Naive thymus-derived CD4-positive, alpha-beta T cell (primary cell): Measurements from ENCODE around the gene ZSWIM6. TPM values are rescaled to one million over a fixed set of nuclear protein-coding genes. Genes with fewer than 3 reads are reported as not detected.

Experiments used
- ATAC-seq: fragments of 150-1000 bp; cut with Tn5 transposase; 2 replicates; pipeline ENCODE4 v1.10.0; 2021; ENCODE audit warnings: mild to moderate bottlenecking, moderate library complexity
- CTCF ChIA-PET: fragments of 350-600 bp; sonication (Branson Sonifier 250); formaldehyde crosslinking; loops from one replicate; lab custom pipeline; 2021; ENCODE audit warnings: antibody characterized with exemption; lab: Charles Lee
- POLR2A ChIA-PET: fragments of 350-600 bp; sonication (Branson Sonifier 250); formaldehyde crosslinking; loops from one replicate; lab custom pipeline; 2021; ENCODE audit warnings: antibody characterized with exemption, inconsistent platforms; lab: Charles Lee
- DNase-seq, 9 donors: peaks; one replicate each; pipeline versions ENCODE4 v3.0.0 to v3.0.0-alpha.2; 2020 to 2022; ENCODE audit warnings: mixed read lengths in 1 of 9
- H3K27ac ChIP-seq: one replicate; pipeline ENCODE4 v1.7.0; 2013; ENCODE audit warnings: mild to moderate bottlenecking, low read depth, low read length, moderate library complexity
- H3K27me3 ChIP-seq, 2 donors: one replicate each; pipeline ENCODE4 v1.7.0; 2013; ENCODE audit warnings: low read length in 2 of 2, mild to moderate bottlenecking in 2 of 2, moderate library complexity in 2 of 2; ENCODE audit not compliant: control insufficient read depth in 2 of 2, insufficient read depth in 2 of 2
- H3K36me3 ChIP-seq, 3 experiments: 1 replicate in 2 of 3; 2 replicates in 1 of 3; pipeline ENCODE4 v1.7.0; 2013; ENCODE audit warnings: low read length in 3 of 3, mild to moderate bottlenecking in 3 of 3, moderate library complexity in 1 of 3; ENCODE audit not compliant: insufficient read depth in 3 of 3, control insufficient read depth in 2 of 3
- H3K4me1 ChIP-seq, 2 donors: one replicate each; pipeline ENCODE4 v1.7.0; 2013; ENCODE audit warnings: low read length in 2 of 2, mild to moderate bottlenecking in 2 of 2, moderate library complexity in 1 of 2; ENCODE audit not compliant: control insufficient read depth in 2 of 2, insufficient read depth in 2 of 2
- H3K4me3 ChIP-seq: 2 replicates; pipeline ENCODE4 v1.7.0; 2013; ENCODE audit warnings: mild to moderate bottlenecking, low read length
- H3K9me3 ChIP-seq, 3 experiments: 1 replicate in 2 of 3; 2 replicates in 1 of 3; pipeline ENCODE4 v1.7.0; 2013; ENCODE audit warnings: low read length in 3 of 3; ENCODE audit not compliant: control insufficient read depth in 2 of 3
- H3K27ac Mint-ChIP-seq, 9 donors: one replicate each; pipeline ENCODE4 v1.8.0; 2020 to 2022; ENCODE audit warnings: mixed read lengths in 9 of 9, mild to moderate bottlenecking in 8 of 9, moderate library complexity in 5 of 9, inconsistent platforms in 2 of 9
- H3K27me3 Mint-ChIP-seq, 5 donors: one replicate each; pipeline ENCODE4 v1.8.0; 2021 to 2022; ENCODE audit warnings: mixed read lengths in 5 of 5, mild to moderate bottlenecking in 1 of 5
- H3K36me3 Mint-ChIP-seq, 5 donors: one replicate each; pipeline ENCODE4 v1.8.0; 2020 to 2022; ENCODE audit warnings: mixed read lengths in 5 of 5, mild to moderate bottlenecking in 3 of 5, inconsistent platforms in 1 of 5
- H3K4me1 Mint-ChIP-seq, 7 donors: one replicate each; pipeline ENCODE4 v1.8.0; 2020 to 2022; ENCODE audit warnings: mixed read lengths in 7 of 7, mild to moderate bottlenecking in 3 of 7, inconsistent platforms in 1 of 7
- H3K4me3 Mint-ChIP-seq, 10 donors: one replicate each; pipeline ENCODE4 v1.8.0; 2020 to 2022; ENCODE audit warnings: mild to moderate bottlenecking in 10 of 10, mixed read lengths in 10 of 10, moderate library complexity in 6 of 10, inconsistent platforms in 2 of 10
- H3K9me3 Mint-ChIP-seq, 11 donors: one replicate each; pipeline ENCODE4 v1.8.0; 2020 to 2022; ENCODE audit warnings: mixed read lengths in 11 of 11, mild to moderate bottlenecking in 4 of 11, inconsistent platforms in 1 of 11, moderate library complexity in 1 of 11
- intact Hi-C, 2 donors: fragments of 100-400 bp; cut with micrococcal nuclease; formaldehyde crosslinking; loops; one replicate each; pipeline ENCODE4 v1.15.1; 2023
- polyA plus RNA-seq, 2 donors: library from polyadenylated mRNA; unstranded; fragments of 300-500 nt; fragmentation: Illumina TruSeq; gene quantifications; one replicate each; pipeline ENCODE4 v1.2.3, GENCODE V29; 2021
- total RNA-seq, 6 experiments: library from RNA in 5 of 6; stranded (reverse) in 5 of 6; gene quantifications; 1 replicate in 5 of 6; 2 replicates in 1 of 6; pipeline ENCODE4 v1.2.3 and lab custom pipeline; 2021 to 2026

ZSWIM6 gene
- total and polyA plus RNA-seq, 7 experiments from 2014 or later: 0.29 to 18.5 (median 8.2) TPM

GRCh38 chr5:61295365-61295764 lies 36.7 kb upstream of the ZSWIM6 start:
- H3K4me1 ChIP-seq: no peaks in the 10 kb centered on the region
- intact Hi-C loops: no loop called here
- H3K27me3 ChIP-seq: no peaks in the 10 kb centered on the region
- Mint-ChIP-seq H3K4me1 (peaks cover 0 to 8% (median 0%) of the 10 kb centered on the region in 7 donors), H3K27me3 (peaks cover 0 to 3% (median 0%) of the 10 kb centered on the region in 5 donors), H3K36me3 (peaks cover 0 to 1% (median 0%) of the 10 kb centered on the region in 5 donors), H3K9me3 (peaks cover 0 to 1% (median 0%) of the 10 kb centered on the region in 11 donors), H3K27ac (peak overlapping the region in 1 of 9 donors; percentile 9), H3K4me3 (no peak overlapping the region)
- H3K4me3 ChIP-seq: no peak overlapping the region
- DNase-seq: no peak
- POLR2A ChIA-PET: no interaction called here
- no peak overlapping the region for H3K27ac ChIP-seq
- no peaks in the 10 kb centered on the region for H3K36me3 ChIP-seq
- ATAC-seq: no peak
- H3K9me3 ChIP-seq: no peaks in the 10 kb centered on the region
- CTCF ChIA-PET: no interaction called here

GRCh38 chr5:61298066-61298465 lies 34.0 kb upstream of the ZSWIM6 start:
- Mint-ChIP-seq H3K36me3 (peaks cover 0 to 1% (median 0%) of the 10 kb centered on the region in 5 donors), H3K27ac (no peak overlapping the region), H3K4me3 (no peak overlapping the region), H3K9me3 (peaks cover 0 to 1% (median 0%) of the 10 kb centered on the region in 11 donors), H3K4me1 (peaks cover 0 to 6% (median 0%) of the 10 kb centered on the region in 7 donors), H3K27me3 (peaks cover 0 to 3% (median 0%) of the 10 kb centered on the region in 5 donors)
- Histone ChIP-seq H3K4me3 (no peak overlapping the region), H3K4me1 (no peaks in the 10 kb centered on the region), H3K27me3 (no peaks in the 10 kb centered on the region), H3K36me3 (no peaks in the 10 kb centered on the region), H3K9me3 (no peaks in the 10 kb centered on the region), H3K27ac (no peak overlapping the region)
- ChIA-PET POLR2A (no interaction called here), CTCF (no interaction called here)
- DNase-seq (no peak), ATAC-seq (no peak)
- intact Hi-C loops: no loop called here

- H3K4me3 Mint-ChIP-seq: no peak overlapping the region
- ChIA-PET CTCF (no interaction called here), POLR2A (no interaction called here)
- DNase-seq (no peak), ATAC-seq (no peak)
- Histone ChIP-seq H3K27ac (no peak overlapping the region), H3K36me3 (no peaks in the 10 kb centered on the region), H3K27me3 (no peaks in the 10 kb centered on the region), H3K4me3 (no peak overlapping the region), H3K9me3 (no peaks in the 10 kb centered on the region), H3K4me1 (no peaks in the 10 kb centered on the region)
- peaks cover 0 to 1% (median 0%) of the 10 kb centered on the region in 11 donors for H3K9me3 Mint-ChIP-seq
- no peak overlapping the region for H3K27ac Mint-ChIP-seq
- H3K36me3 Mint-ChIP-seq: peaks cover 0 to 1% (median 0%) of the 10 kb centered on the region in 5 donors
- intact Hi-C loops: no loop called here
- peaks cover 0 to 3% (median 0%) of the 10 kb centered on the region in 5 donors for H3K27me3 Mint-ChIP-seq
- H3K4me1 Mint-ChIP-seq: peaks cover 0 to 11% (median 0%) of the 10 kb centered on the region in 7 donors
These were observed 33.5 kb upstream of the ZSWIM6 start for GRCh38 chr5:61298580-61298979.

- ChIA-PET CTCF (no interaction called here), POLR2A (no interaction called here)
- Histone ChIP-seq H3K27me3 (no peaks in the 10 kb centered on the region), H3K4me1 (no peaks in the 10 kb centered on the region), H3K36me3 (no peaks in the 10 kb centered on the region), H3K27ac (no peak overlapping the region), H3K9me3 (no peaks in the 10 kb centered on the region), H3K4me3 (no peak overlapping the region)
- peaks cover 0 to 3% (median 0%) of the 10 kb centered on the region in 5 donors for H3K27me3 Mint-ChIP-seq
- H3K9me3 Mint-ChIP-seq: peaks cover 0 to 1% (median 0%) of the 10 kb centered on the region in 11 donors
- intact Hi-C loops: no loop called here
- no peak overlapping the region for H3K4me3 Mint-ChIP-seq
- DNase-seq: no peak
- H3K36me3 Mint-ChIP-seq: peaks cover 0 to 1% (median 0%) of the 10 kb centered on the region in 5 donors
- H3K27ac Mint-ChIP-seq: no peak overlapping the region
- no peak for ATAC-seq
- peaks cover 0 to 12% (median 0%) of the 10 kb centered on the region in 7 donors for H3K4me1 Mint-ChIP-seq
These were observed 32.8 kb upstream of the ZSWIM6 start for GRCh38 chr5:61299261-61299681.

- peaks cover 0 to 16% (median 0%) of the 10 kb centered on the region in 7 donors for H3K4me1 Mint-ChIP-seq
These were observed 30.5 kb upstream of the ZSWIM6 start for GRCh38 chr5:61301341-61302199.

GRCh38 chr5:61302200-61302563 lies 29.9 kb upstream of the ZSWIM6 start:
- ChIA-PET CTCF (interaction anchor here (0.7 kb wide), 1 partner anchor 1878 kb away, joined by 3 read pairs; no protein-coding TSS in a partner anchor), POLR2A (no interaction called here)
- H3K36me3 ChIP-seq: no peaks in the 10 kb centered on the region
- H3K27me3 ChIP-seq: no peaks in the 10 kb centered on the region
- no peaks in the 10 kb centered on the region for H3K9me3 ChIP-seq
- ATAC-seq (no peak), DNase-seq (no peak)
- Mint-ChIP-seq H3K36me3 (no peaks in the 10 kb centered on the region), H3K4me1 (peaks cover 0 to 22% (median 0%) of the 10 kb centered on the region in 7 donors), H3K4me3 (no peak overlapping the region), H3K9me3 (peaks cover 0 to 1% (median 0%) of the 10 kb centered on the region in 11 donors), H3K27ac (no peak overlapping the region), H3K27me3 (peaks cover 0 to 20% (median 5%) of the 10 kb centered on the region in 5 donors)
- intact Hi-C loops: no loop called here
- H3K4me1 ChIP-seq: no peaks in the 10 kb centered on the region
- H3K27ac ChIP-seq: no peak overlapping the region
- no peak overlapping the region for H3K4me3 ChIP-seq

More at GRCh38 chr5:61301341-61302199, 30.5 kb upstream of the ZSWIM6 start:
- no peak for ATAC-seq
- ChIA-PET CTCF (no interaction called here), POLR2A (no interaction called here)
- intact Hi-C loops: no loop called here
- Histone ChIP-seq H3K27me3 (no peaks in the 10 kb centered on the region), H3K36me3 (no peaks in the 10 kb centered on the region), H3K27ac (no peak overlapping the region), H3K4me3 (no peak overlapping the region), H3K9me3 (no peaks in the 10 kb centered on the region), H3K4me1 (no peaks in the 10 kb centered on the region)
- no peaks in the 10 kb centered on the region for H3K36me3 Mint-ChIP-seq
- peaks cover 0 to 18% (median 5%) of the 10 kb centered on the region in 5 donors for H3K27me3 Mint-ChIP-seq
- H3K9me3 Mint-ChIP-seq: peaks cover 0 to 1% (median 0%) of the 10 kb centered on the region in 11 donors
- no peak for DNase-seq
- H3K27ac Mint-ChIP-seq: no peak overlapping the region
- H3K4me3 Mint-ChIP-seq: no peak overlapping the region
